Germinal center (tissue), 1 donor: ENCODE measurements around the gene COQ8B.

Source experiments
- DNase-seq: peaks from one replicate; pipeline ENCODE4 v3.0.0; 2012; ENCODE audit warnings: mixed read lengths, low spot score

Gene COQ8B

GRCh38 chr19:40717325-40717879 lies 716 bp upstream of the COQ8B start:
- DNase-seq = no peak

- peak; percentile 33 for DNase-seq
Measured at GRCh38 chr19:40716031-40716481, 630 bp downstream of the COQ8B start.

DNA sequence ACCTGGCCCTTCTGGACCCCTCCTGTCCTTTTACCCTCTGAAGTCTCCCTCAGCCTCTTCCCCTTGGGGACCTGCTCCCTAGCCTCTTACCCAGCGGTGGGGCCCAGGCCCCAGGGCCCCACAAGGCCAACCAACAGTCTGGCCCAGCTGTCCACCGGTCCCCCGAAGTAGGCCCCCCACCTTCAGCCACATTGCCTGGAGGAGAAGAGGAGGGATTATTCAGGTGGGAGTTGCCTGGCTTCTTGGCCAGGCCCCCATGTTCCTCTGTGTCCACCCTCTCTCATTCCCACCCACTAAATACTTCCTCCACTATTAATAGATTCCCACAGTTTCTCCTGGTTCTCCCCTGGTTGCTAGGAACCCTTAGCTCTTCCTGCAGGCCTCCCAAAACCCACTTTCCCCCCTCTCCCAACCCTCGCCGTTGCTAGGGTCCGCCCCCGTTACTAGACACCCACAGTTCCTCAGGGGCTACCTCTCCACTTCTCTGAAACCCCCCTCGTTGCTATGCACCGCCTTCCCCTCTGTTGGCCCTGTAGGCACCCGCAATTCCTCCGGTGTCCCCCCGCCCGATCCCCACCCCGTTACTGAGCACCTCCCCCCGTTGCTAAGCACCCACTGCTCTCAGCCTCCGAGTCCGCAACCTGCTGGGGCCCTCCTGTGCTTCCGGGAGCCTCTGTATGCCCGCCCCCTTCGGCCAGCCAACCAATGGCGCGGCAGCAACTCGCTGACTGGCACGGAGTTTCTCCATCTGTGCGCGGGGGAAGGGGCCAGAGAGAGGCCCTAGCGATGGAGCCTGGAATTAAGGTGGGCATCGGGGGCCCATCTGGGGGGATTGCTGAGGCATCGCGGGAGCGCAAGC lies 2.0 kb downstream of the COQ8B start:
- DNase-seq = peak; percentile 96

GRCh38 chr19:40713939-40714338 lies 2.7 kb downstream of the COQ8B start:
- no peak for DNase-seq

GRCh38 chr19:40709817-40710216 lies 6.9 kb downstream of the COQ8B start:
- DNase-seq = no peak

- no peak for DNase-seq
Measured at GRCh38 chr19:40707615-40708014, 9.1 kb downstream of the COQ8B start.

GRCh38 chr19:40705950-40706619 lies 10.6 kb downstream of the COQ8B start:
- no peak for DNase-seq

DNA sequence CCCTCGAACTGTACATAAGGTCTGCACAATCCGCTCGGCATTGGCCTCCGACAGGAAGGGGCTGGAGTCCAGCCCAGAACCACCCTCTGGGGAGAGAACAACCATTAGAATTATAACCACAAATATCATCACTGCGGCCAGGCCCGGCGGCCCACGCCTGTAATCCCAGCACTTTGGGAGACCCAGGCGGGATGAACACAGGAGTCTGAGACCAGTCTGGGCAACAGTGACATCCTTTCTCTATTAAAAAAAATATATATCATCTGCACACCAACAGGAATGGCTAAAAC lies 11.4 kb downstream of the COQ8B start:
- no peak for DNase-seq

GRCh38 chr19:40704491-40705361 lies 12.0 kb downstream of the COQ8B start:
- no peak for DNase-seq

- DNase-seq = no peak
Measured at GRCh38 chr19:40703029-40703755, 13.5 kb downstream of the COQ8B start.

- DNase-seq = no peak
Measured at GRCh38 chr19:40702337-40703012, 14.2 kb downstream of the COQ8B start.

GRCh38 chr19:40701758-40702157 lies 14.9 kb downstream of the COQ8B start:
- DNase-seq = no peak

DNA sequence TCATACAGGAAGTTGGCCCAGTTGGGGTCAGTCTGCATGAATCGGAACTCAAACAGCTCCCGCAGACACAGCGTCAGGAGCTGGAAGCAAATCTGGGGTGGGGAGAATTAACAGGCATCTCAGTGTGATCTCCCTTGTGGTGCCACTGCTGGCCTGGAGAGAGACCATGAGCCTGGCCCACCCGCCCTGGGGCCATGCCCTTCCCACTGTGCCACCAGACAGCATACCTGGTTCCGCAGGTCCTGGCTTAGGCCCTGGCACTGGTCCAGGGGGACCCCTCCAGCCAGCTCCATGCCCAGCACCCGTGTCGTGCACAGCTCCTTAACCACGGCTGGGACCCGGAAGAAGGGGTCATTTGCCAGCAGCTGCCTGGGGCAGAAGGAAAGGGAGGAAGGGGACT lies 16.6 kb downstream of the COQ8B start:
- no peak for DNase-seq

DNA sequence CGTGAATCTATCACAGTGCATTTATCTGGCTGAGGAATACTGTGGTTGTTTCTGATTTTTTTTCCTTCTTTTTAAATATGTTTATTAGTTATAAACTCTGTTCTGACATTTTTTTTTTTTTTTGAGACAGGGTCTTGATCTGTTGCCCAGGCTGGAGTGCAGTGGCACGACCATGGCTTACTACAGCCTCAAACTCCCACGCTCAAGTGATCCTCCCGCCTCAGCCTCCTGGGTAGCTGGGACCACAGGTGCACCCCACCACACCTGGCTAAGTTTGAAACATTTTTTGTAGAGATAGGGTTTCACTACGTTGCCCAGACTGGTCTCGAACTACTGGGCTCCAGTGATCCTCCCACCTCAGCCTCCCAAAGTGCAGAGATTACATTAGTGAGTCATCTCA lies 19.7 kb downstream of the COQ8B start:
- no peak for DNase-seq

- DNase-seq = no peak
Measured at GRCh38 chr19:40695881-40696280, 20.8 kb downstream of the COQ8B start.

- DNase-seq = no peak
Measured at GRCh38 chr19:40693896-40694295, 22.8 kb downstream of the COQ8B start.

GRCh38 chr19:40693150-40693788 lies 23.4 kb downstream of the COQ8B start:
- no peak for DNase-seq

- no peak for DNase-seq
Measured at GRCh38 chr19:40692212-40692551, 24.5 kb downstream of the COQ8B start.

- peak; percentile 30 for DNase-seq
Measured at GRCh38 chr19:40691421-40692211, 25.1 kb downstream of the COQ8B start.
